ENCODE measurements around the gene UGT1A6.
A peak's percentile ranks its signal among the peaks of the same experiment; 100 is the strongest.

The UGT1A6 gene

GRCh38 chr2:233673896-233674295 is 18.8 kb upstream of the UGT1A6 start:
- no peak for DNase-seq (ENCODE audit: low read depth)
- no peak for TF ChIP-seq CTCF (IDR thresholded peaks at IDR 0.05; ENCODE audit: insufficient read depth, low read depth, low read length, missing control alignments)

GRCh38 chr2:233674314-233674713 is 18.4 kb upstream of the UGT1A6 start:
- no peak overlapping the region for H3K4me3 ChIP-seq (ENCODE audit: low read depth, low read length)
- TF ChIP-seq CTCF (IDR thresholded peaks at IDR 0.05; ENCODE audit: insufficient read depth, low read depth, low read length, missing control alignments): peak; percentile 12
- DNase-seq (ENCODE audit: low read depth): no peak

More at GRCh38 chr2:233673896-233674295, 18.8 kb upstream of the UGT1A6 start:
- no peak overlapping the region for H3K4me3 ChIP-seq (ENCODE audit: low read depth, low read length)

GRCh38 chr2:233674995-233675394 is 17.7 kb upstream of the UGT1A6 start:
- TF ChIP-seq CTCF (IDR thresholded peaks at IDR 0.05; ENCODE audit: insufficient read depth, low read depth, low read length, missing control alignments): no peak
- no peak for DNase-seq (ENCODE audit: low read depth)
- no peak overlapping the region for H3K4me3 ChIP-seq (ENCODE audit: low read depth, low read length)

- no peak overlapping the region for H3K4me3 ChIP-seq (ENCODE audit: low read depth, low read length)
- TF ChIP-seq CTCF (IDR thresholded peaks at IDR 0.05; ENCODE audit: insufficient read depth, low read depth, low read length, missing control alignments): no peak
- DNase-seq (ENCODE audit: low read depth): no peak
Measured at GRCh38 chr2:233676046-233676445, 16.6 kb upstream of the UGT1A6 start.

GRCh38 chr2:233679196-233679595 is 13.5 kb upstream of the UGT1A6 start:
- H3K4me3 ChIP-seq (ENCODE audit: low read depth, low read length): no peak overlapping the region
- no peak for DNase-seq (ENCODE audit: low read depth)
- TF ChIP-seq CTCF (IDR thresholded peaks at IDR 0.05; ENCODE audit: insufficient read depth, low read depth, low read length, missing control alignments): no peak

- H3K4me3 ChIP-seq (ENCODE audit: low read depth, low read length): no peak overlapping the region
Measured at GRCh38 chr2:233680361-233681045, 12.2 kb upstream of the UGT1A6 start.

More at GRCh38 chr2:233680361-233681045, 12.2 kb upstream of the UGT1A6 start:
- TF ChIP-seq CTCF (IDR thresholded peaks at IDR 0.05; ENCODE audit: insufficient read depth, low read depth, low read length, missing control alignments): no peak
- no peak for DNase-seq (ENCODE audit: low read depth)
